A673 (cell line): ENCODE measurements around the gene ANKRD35. TPM values are rescaled to one million over a fixed set of nuclear protein-coding genes. Genes with fewer than 3 reads are reported as not detected.

ENCODE experiments used
- BruUV-seq: library from RNA; stranded (reverse); fragments of 400-500 nt; replicated peaks from 2 replicates; lab custom pipeline; 2021; lab: Mats Ljungman, UMichigan
- CTCF ChIA-PET: fragments of 300-600 bp; sonication (Branson Sonifier 250); formaldehyde crosslinking; loops from one replicate; lab custom pipeline; 2022; ENCODE audit warnings: antibody characterized with exemption; lab: Charles Lee
- POLR2A ChIA-PET: fragments of 300-600 bp; sonication (Branson Sonifier 250); formaldehyde crosslinking; loops from one replicate; lab custom pipeline; 2022; ENCODE audit warnings: antibody characterized with exemption; ENCODE audit not compliant: low non-redundant PET; lab: Charles Lee
- DNase-seq: peaks from one replicate; pipeline ENCODE4 v3.0.0-alpha.2; 2015; ENCODE audit warnings: low spot score
- H3K27ac ChIP-seq: fragments of 200-600 bp; sonication (generic); 2 replicates; pipeline ENCODE4 v1.5.1; 2016; ENCODE audit warnings: mixed run types, low read depth, mild to moderate bottlenecking, mixed read lengths, antibody characterized with exemption, low read length; ENCODE audit not compliant: poor library complexity, severe bottlenecking
- H3K27me3 ChIP-seq: fragments of 200-600 bp; sonication (generic); replicated peaks from 2 replicates; pipeline ENCODE4 v1.6.1; 2017; ENCODE audit warnings: mixed run types, low read depth, mild to moderate bottlenecking, mixed read lengths, antibody characterized with exemption, low read length; ENCODE audit not compliant: insufficient read depth, poor library complexity
- H3K36me3 ChIP-seq: fragments of 200-600 bp; sonication (generic); 2 replicates; pipeline ENCODE4 v1.6.1; 2016; ENCODE audit warnings: mixed run types, mild to moderate bottlenecking, mixed read lengths, antibody characterized with exemption, low read length; ENCODE audit not compliant: insufficient read depth, poor library complexity, severe bottlenecking
- H3K4me1 ChIP-seq: fragments of 200-600 bp; sonication (generic); 2 replicates; pipeline ENCODE4 v1.6.1; 2017; ENCODE audit warnings: mixed run types, mild to moderate bottlenecking, mixed read lengths, antibody characterized with exemption, low read length; ENCODE audit not compliant: insufficient read depth, poor library complexity, severe bottlenecking
- H3K4me3 ChIP-seq: fragments of 200-600 bp; sonication (generic); 2 replicates; pipeline ENCODE4 v1.5.1; 2016; ENCODE audit warnings: low read depth, mixed run types, mild to moderate bottlenecking, mixed read lengths, low read length; ENCODE audit not compliant: poor library complexity, severe bottlenecking
- H3K9me3 ChIP-seq: fragments of 200-600 bp; sonication (generic); 2 replicates; pipeline ENCODE4 v1.6.1; 2016; ENCODE audit warnings: mixed run types, low read depth, mild to moderate bottlenecking, mixed read lengths, antibody characterized with exemption, low read length; ENCODE audit not compliant: poor library complexity, severe bottlenecking
- EZH2 ChIP-seq: fragments of 200-600 bp; sonication (generic); IDR thresholded peaks from 2 replicates; pipeline ENCODE4 v1.6.1; 2017; ENCODE audit warnings: borderline replicate concordance, low read depth, mild to moderate bottlenecking, mixed read lengths, antibody characterized with exemption, low read length; ENCODE audit not compliant: poor library complexity, severe bottlenecking
- intact Hi-C: fragments of 100-400 bp; cut with micrococcal nuclease; formaldehyde crosslinking; loops from one replicate; pipeline ENCODE4 v1.10.0; 2022; ENCODE audit not compliant: unreplicated experiment
- total RNA-seq: library from RNA; stranded (reverse); gene quantifications from 2 replicates; pipeline ENCODE4 v1.2.3, GENCODE V29; 2021
- TF ChIP-seq, protein P1 (sequence below): fragments of 300-800, 200-600 bp; sonication (generic); conservative IDR thresholded peaks from 2 replicates; pipeline ENCODE4 v1.5.1; 2017; ENCODE audit warnings: low read depth, mild to moderate bottlenecking, antibody characterized with exemption, low read length, moderate library complexity, mixed read lengths

The ANKRD35 gene
- total RNA-seq, 1 experiment from 2014 or later = not detected

DNA sequence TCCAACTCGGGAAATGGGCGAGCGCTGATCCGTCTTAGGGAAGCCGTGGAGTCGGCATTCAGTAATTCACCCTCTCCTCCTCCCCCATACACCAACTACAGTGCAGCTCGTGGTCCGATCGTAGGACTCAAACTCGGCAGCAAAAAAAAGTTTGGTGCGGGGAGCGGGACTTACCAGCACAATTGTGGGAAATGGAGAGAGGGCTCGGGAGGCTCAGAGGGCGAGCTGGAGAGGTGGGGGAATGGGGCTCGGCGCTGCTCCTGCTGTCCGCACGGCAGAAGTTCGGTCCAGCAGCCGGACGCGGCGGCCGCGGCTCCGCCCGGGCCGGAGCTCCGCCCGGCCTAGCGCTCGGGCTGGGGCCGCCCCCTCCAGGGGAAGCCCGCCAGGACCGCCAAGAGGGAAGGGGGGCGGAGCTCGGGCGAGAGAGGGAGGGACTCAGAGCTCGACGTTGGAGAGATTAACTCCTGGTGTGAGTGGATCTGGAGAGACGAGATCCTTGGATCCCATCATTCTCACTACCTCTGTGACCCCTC lies 26.1 kb downstream of the ANKRD35 start:
- peaks cover 15% of the 10 kb centered on the region for H3K36me3 ChIP-seq

DNA sequence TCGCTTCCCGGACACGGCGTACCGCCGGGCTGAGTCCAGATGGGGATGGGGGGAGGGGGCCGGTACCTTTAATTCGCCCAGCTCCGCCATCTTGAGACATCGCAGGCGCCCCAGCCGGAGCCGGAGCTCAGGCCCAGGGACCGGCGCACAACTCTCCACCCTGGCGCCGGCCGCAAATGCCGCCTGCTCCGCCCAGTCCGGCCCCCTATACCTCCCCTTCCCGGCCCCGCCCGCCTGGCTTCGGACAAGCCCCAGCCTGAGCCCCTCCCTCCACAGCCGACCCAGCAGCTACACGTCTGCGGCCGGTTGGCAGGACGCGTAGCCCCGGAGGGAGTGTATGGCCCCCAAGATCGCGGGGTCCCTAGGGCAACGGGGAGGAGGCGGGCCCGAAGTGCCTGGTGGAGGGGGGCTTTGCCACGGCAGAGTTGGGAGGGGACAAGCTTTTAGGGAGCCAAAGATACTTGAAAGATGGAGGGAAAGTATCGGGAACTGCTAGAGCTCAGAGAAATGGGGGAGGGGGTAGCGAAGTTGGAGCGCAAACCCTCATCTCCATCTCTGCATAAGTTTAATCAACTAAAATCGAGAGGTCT lies 26.7 kb downstream of the ANKRD35 start, which contains the start of gene PIAS3:
Gene PIAS3, minus strand, starts transcription at position 181 of the 590 bp plus-strand sequence. Its CDS starts 91 bp downstream, at position 90.
- Histone ChIP-seq H3K4me3 (peak within 1 kb of the TSS; percentile 91), H3K36me3 (peaks cover 19% of the 10 kb centered on the region), H3K4me1 (peaks cover 9% of the 10 kb centered on the region), H3K9me3 (no peaks in the 10 kb centered on the region), H3K27me3 (no peaks in the 10 kb centered on the region), H3K27ac (peak within 1 kb of the TSS; percentile 78)
- peak; percentile 96 for DNase-seq
- BruUV-seq = TSS peak; percentile 63
- intact Hi-C loops = loop anchor here (2.0 to 10.0 kb wide), 5 partner anchors 54 to 138 kb away; partner anchors contain the start of genes LIX1L, PEX11B, RBM8A and TXNIP
- POLR2A ChIA-PET = interaction anchor here (0.7 kb wide), 1 partner anchor 106 kb away, joined by 3 read pairs; the partner anchor contains the start of gene POLR3GL
- TF ChIP-seq, protein P1, sequence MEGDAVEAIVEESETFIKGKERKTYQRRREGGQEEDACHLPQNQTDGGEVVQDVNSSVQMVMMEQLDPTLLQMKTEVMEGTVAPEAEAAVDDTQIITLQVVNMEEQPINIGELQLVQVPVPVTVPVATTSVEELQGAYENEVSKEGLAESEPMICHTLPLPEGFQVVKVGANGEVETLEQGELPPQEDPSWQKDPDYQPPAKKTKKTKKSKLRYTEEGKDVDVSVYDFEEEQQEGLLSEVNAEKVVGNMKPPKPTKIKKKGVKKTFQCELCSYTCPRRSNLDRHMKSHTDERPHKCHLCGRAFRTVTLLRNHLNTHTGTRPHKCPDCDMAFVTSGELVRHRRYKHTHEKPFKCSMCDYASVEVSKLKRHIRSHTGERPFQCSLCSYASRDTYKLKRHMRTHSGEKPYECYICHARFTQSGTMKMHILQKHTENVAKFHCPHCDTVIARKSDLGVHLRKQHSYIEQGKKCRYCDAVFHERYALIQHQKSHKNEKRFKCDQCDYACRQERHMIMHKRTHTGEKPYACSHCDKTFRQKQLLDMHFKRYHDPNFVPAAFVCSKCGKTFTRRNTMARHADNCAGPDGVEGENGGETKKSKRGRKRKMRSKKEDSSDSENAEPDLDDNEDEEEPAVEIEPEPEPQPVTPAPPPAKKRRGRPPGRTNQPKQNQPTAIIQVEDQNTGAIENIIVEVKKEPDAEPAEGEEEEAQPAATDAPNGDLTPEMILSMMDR = no peak
- TF ChIP-seq EZH2 = no peak
- CTCF ChIA-PET = interaction anchor here (0.9 to 2.7 kb wide), 3 partner anchors 13 to 120 kb away, joined by 3 to 25 read pairs (median 14); partner anchors contain the start of gene NUDT17

More for the DNA sequence above, 26.1 kb downstream of the ANKRD35 start:
- Histone ChIP-seq H3K27ac (peak overlapping the region; percentile 78), H3K4me1 (peaks cover 9% of the 10 kb centered on the region), H3K9me3 (no peaks in the 10 kb centered on the region), H3K27me3 (no peaks in the 10 kb centered on the region), H3K4me3 (peak overlapping the region; percentile 91)
- peak; percentile 92 for DNase-seq
- ChIA-PET CTCF (interaction anchor here (1.9 to 2.7 kb wide), 2 partner anchors 14 to 32 kb away, joined by 14 to 25 read pairs; partner anchors contain the start of gene NUDT17), POLR2A (interaction anchor here (0.6 kb wide), 1 partner anchor 120 kb away, joined by 3 read pairs; no protein-coding TSS in a partner anchor)
- intact Hi-C loops = loop anchor here (2.0 to 10.0 kb wide), 5 partner anchors 55 to 138 kb away; partner anchors contain the start of genes LIX1L, PEX11B, RBM8A and TXNIP
- no peak for TF ChIP-seq EZH2
- TF ChIP-seq, protein P1 = no peak
- BruUV-seq = no TSS peak

DNA sequence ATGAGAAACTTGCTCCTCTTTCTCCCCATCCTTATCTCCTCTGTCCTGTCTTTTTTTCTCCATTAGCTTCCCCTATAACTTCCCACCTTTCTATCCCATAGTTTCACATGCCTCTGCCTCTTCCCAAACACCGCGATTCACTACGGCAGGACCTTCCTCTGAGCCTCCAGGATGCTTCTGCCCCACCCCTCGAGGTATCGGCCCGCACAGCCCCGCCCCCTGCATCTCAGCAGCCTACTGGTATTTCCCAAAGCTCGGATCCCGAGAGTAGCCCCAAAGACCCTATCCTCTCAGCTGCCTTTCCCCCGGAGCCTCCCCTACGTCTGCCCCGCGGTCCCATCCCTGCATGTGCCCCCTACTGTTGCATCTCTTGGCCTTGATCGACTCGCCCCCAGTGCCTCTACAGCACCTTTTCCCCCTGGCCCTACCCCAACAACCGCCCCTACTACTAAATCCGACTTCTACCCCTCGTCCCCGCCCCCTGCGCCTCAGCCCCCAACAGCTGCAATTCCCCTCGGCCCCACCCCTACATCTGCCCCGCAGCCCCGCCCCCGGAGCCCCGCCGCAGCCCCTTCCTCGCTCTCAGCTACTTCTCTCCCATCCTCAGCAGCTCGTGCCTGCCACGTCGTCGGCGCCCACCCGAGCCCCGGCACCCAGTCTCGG lies 27.3 kb downstream of the ANKRD35 start:
- Histone ChIP-seq H3K4me1 (peaks cover 9% of the 10 kb centered on the region), H3K27me3 (no peaks in the 10 kb centered on the region), H3K36me3 (peaks cover 26% of the 10 kb centered on the region), H3K4me3 (peak overlapping the region; percentile 91), H3K27ac (peak overlapping the region; percentile 78), H3K9me3 (no peaks in the 10 kb centered on the region)
- DNase-seq = peak; percentile 80
- CTCF ChIA-PET = interaction anchor here (0.9 to 2.7 kb wide), 3 partner anchors 12 to 121 kb away, joined by 3 to 25 read pairs (median 14); partner anchors contain the start of gene NUDT17
- POLR2A ChIA-PET = interaction anchor here (0.7 kb wide), 1 partner anchor 106 kb away, joined by 3 read pairs; the partner anchor contains the start of gene POLR3GL
- BruUV-seq = no TSS peak
- TF ChIP-seq, protein P1 = no peak
- TF ChIP-seq EZH2 = no peak
- intact Hi-C loops = loop anchor here (2.0 to 10.0 kb wide), 5 partner anchors 54 to 139 kb away; partner anchors contain the start of genes LIX1L, PEX11B, RBM8A and TXNIP
